Gastrocnemius medialis (tissue), 4 donors: ENCODE results near the gene KCNK3.

Source experiments
- CTCF ChIP-seq, 5 experiments: fragments of 450-650 bp in 3 of 5; fragments of 200-600 bp in 2 of 5; sonication (generic) in 2 of 5; IDR thresholded peaks in 4 of 5; conservative IDR thresholded peaks in 1 of 5; 1 replicate in 4 of 5; 2 replicates in 1 of 5; pipeline ENCODE4 v1.5.1; 2016 to 2019; ENCODE audit warnings: antibody characterized with exemption in 5 of 5, mild to moderate bottlenecking in 3 of 5, moderate library complexity in 3 of 5
- POLR2A ChIP-seq, 2 donors: fragments of 450-650 bp; IDR thresholded peaks; one replicate each; pipeline ENCODE4 v1.6.1; 2017; ENCODE audit warnings: antibody characterized with exemption in 2 of 2, mild to moderate bottlenecking in 2 of 2, moderate library complexity in 2 of 2

- no peak for TF ChIP-seq CTCF (IDR thresholded peaks at IDR 0.05 in 4 of 5, conservative IDR thresholded peaks at IDR 0.05 in 1 of 5)
- no peak for TF ChIP-seq POLR2A (IDR thresholded peaks at IDR 0.05)
Observed at GRCh38 chr2:26701596-26701995, 9.1 kb downstream of the KCNK3 start.
